ENCODE measurements around the gene GNAS-AS1.

Gene GNAS-AS1

GRCh38 chr20:58847463-58847862 lies 3.2 kb downstream of the GNAS-AS1 start:
- DNase-seq (ENCODE audit: extremely low read depth, low read depth) = no peak

GRCh38 chr20:58845706-58846105 lies 5.0 kb downstream of the GNAS-AS1 start:
- TF ChIP-seq CTCF (IDR thresholded peaks at IDR 0.05; ENCODE audit: low read depth, low read length) = no peak
- no peak for DNase-seq (ENCODE audit: extremely low read depth, low read depth)

More at GRCh38 chr20:58847463-58847862, 3.2 kb downstream of the GNAS-AS1 start:
- TF ChIP-seq CTCF (IDR thresholded peaks at IDR 0.05; ENCODE audit: low read depth, low read length) = no peak

GRCh38 chr20:58843128-58843556 lies 7.6 kb downstream of the GNAS-AS1 start:
- DNase-seq (ENCODE audit: extremely low read depth, low read depth) = no peak
- TF ChIP-seq CTCF (IDR thresholded peaks at IDR 0.05; ENCODE audit: low read depth, low read length) = no peak

GRCh38 chr20:58842276-58842675 lies 8.4 kb downstream of the GNAS-AS1 start:
- TF ChIP-seq CTCF (IDR thresholded peaks at IDR 0.05; ENCODE audit: low read depth, low read length) = no peak
- no peak for DNase-seq (ENCODE audit: extremely low read depth, low read depth)

GRCh38 chr20:58841539-58842264 lies 9.0 kb downstream of the GNAS-AS1 start:
- TF ChIP-seq CTCF (IDR thresholded peaks at IDR 0.05; ENCODE audit: low read depth, low read length) = no peak
- no peak for DNase-seq (ENCODE audit: extremely low read depth, low read depth)

GRCh38 chr20:58840816-58841538 lies 9.7 kb downstream of the GNAS-AS1 start:
- no peak for TF ChIP-seq CTCF (IDR thresholded peaks at IDR 0.05; ENCODE audit: low read depth, low read length)
- no peak for DNase-seq (ENCODE audit: extremely low read depth, low read depth)
